Measurements from ENCODE around the gene NOMO2.
"Not testable (repeated sequence)": the region's sequence is repeated elsewhere in the genome, so short reads cannot be mapped to it uniquely, and the experiment has no call there.

NOMO2 gene

DNA sequence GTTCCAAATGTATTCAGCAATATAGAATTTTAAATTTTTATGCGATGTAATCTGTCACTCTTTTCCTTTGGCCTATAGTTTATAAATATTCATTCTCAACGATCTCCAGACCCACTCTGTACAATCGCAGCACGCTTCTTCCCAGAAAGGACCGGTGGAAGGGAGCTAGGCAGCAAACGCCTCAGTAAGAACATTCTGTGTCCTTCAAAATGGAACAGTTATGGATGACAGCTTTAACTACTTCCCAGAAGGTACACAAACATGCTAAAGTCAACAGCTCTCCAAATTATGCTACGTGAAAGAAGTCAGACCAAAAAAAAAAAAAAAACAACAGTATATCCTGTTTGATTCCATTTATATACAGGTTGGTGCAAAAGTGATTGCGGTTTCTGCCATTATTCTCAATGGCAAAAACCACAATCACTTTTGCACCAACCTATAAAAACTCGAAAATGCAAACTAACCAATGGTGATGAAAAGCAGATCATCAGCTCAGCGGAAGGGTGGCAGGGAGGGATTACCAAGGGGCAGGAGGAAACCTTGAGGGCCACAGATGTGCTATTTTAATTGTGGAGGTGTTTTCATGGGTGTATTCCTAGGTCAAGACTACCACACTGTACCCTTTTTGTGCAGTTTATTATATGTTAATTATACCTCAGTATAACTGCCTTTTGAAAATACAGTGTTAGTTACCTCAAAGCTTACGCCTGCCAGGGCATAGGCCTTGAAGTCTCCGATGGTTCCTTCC lies 43.2 kb downstream of the NOMO2 start:
- DNase-seq, result not testable (repeated sequence)

DNA sequence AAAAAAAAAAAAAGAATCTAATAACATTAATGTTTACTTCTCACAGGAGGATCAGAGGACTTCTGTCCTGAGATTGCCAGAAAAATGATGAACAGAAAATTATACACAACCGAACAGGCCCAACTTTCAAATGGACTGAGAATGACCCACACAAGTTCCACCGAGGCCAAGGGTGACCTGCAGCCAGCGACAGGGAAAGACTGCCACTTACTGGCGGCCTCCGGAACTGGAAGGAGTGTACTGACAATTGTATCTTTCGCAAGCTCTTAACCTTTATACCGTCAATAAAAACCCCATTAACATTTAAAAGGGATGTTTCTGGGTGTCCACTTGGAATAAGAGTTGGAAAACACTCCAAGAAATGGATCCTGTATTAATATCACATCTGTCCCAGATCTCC lies 63.5 kb downstream of the NOMO2 start:
- not testable (repeated sequence) for DNase-seq

DNA sequence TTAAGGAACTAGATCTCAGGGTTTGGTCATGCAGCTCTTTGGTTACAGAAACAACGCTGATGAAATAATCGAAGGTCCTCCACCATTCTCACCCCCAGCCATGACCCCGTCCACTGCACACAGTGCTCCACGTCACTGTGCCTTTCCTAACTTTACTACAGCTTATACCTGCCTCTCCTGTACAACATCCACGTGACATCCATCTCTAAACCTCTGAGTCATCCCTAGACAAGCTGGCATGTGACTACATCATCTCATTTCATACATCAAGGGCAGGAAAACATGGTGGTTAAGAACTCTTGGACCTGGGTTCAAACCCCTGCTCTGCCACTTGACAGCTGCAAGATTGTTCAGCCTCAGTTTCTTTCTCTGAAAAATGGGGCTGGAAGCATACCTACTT lies 64.9 kb downstream of the NOMO2 start:
- DNase-seq, result not testable (repeated sequence)

DNA sequence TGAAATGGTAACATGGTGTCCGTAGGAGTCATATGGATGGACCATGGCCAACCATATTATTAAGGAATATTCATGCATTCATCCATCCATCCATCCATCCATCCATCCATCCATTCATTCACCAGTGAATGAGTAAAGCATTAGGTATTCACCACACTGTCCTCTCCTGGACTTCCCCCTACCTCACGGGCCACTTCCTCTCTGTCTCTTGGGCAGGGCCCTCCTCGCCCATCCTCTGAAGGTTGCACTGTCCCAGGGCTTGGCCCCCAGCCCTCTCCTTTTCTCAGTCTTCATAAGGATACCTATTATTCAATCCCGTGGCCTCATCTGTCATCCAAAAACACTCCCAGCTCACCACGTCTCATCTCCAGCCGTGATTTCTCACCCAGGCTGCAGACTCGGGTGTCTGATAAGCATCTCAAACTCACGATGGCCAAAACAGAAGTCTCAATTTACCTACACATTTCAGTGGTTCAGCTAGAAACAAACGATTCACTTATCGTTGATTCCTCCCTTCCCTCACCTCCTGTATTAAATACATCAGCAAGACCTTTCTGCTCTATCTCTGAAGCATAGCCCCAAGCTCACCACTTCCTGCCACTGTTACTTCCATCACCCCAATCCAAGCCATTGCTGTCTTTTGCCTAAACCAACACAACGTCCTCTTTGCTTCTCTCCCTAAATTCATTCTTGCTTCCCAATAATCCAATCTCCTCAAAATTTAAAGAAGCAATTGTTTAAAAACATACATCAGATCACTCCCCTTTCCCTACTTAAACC lies 69.6 kb downstream of the NOMO2 start:
- DNase-seq, result not testable (repeated sequence)

DNA sequence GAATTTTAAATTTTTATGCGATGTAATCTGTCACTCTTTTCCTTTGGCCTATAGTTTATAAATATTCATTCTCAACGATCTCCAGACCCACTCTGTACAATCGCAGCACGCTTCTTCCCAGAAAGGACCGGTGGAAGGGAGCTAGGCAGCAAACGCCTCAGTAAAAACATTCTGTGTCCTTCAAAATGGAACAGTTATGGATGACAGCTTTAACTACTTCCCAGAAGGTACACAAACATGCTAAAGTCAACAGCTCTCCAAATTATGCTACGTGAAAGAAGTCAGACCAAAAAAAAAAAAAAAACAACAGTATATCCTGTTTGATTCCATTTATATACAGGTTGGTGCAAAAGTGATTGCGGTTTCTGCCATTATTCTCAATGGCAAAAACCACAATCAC lies 125.9 kb downstream of the NOMO2 start:
- not testable (repeated sequence) for DNase-seq

DNA sequence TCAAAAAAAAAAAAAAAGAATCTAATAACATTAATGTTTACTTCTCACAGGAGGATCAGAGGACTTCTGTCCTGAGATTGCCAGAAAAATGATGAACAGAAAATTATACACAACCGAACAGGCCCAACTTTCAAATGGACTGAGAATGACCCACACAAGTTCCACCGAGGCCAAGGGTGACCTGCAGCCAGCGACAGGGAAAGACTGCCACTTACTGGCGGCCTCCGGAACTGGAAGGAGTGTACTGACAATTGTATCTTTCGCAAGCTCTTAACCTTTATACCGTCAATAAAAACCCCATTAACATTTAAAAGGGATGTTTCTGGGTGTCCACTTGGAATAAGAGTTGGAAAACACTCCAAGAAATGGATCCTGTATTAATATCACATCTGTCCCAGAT lies 146.1 kb downstream of the NOMO2 start:
- DNase-seq, result not testable (repeated sequence)

DNA sequence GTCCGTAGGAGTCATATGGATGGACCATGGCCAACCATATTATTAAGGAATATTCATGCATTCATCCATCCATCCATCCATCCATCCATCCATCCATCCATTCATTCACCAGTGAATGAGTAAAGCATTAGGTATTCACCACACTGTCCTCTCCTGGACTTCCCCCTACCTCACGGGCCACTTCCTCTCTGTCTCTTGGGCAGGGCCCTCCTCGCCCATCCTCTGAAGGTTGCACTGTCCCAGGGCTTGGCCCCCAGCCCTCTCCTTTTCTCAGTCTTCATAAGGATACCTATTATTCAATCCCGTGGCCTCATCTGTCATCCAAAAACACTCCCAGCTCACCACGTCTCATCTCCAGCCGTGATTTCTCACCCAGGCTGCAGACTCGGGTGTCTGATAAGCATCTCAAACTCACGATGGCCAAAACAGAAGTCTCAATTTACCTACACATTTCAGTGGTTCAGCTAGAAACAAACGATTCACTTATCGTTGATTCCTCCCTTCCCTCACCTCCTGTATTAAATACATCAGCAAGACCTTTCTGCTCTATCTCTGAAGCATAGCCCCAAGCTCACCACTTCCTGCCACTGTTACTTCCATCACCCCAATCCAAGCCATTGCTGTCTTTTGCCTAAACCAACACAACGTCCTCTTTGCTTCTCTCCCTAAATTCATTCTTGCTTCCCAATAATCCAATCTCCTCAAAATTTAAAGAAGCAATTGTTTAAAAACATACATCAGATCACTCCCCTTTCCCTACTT lies 152.2 kb downstream of the NOMO2 start:
- DNase-seq, result not testable (repeated sequence)

DNA sequence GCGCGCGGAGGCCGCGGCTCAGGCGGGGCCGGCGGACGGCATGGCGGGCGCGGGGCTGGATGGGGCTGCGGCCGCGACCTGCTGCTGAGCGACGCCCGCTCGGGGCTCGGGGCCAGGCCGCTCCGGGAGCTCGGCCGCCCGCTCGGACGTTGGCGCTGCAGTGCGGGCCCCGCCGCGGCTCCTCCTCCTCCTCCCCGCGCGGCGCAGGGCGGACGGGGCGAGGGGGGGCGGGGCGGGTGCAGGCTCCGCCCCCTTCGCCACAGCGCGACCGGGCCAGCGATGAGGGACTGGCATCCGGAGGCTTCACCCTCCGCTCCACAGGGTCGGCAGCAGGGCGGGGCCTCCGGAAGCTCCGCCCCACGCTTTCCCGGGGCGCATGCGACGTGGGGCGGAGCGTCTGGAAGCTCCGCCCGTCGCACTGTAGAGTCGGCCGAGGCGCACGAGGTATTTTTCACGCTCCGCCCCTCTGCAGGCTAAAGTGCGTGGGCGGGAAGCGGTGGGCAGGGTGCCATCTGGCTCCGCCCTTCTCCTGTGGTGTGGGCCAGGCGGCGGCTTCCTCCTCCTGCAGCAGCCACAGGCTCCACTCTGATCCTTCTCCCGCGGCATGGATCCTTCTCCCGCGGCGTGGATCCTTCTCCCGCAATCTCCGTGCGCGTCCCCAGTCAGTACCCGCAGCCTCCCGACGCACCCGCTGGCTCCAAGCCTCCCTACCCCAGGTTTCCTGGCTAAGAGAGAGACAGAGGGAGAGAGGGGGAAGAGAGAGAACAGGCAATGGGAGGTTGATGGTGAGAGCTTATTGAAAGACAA lies 159.8 kb downstream of the NOMO2 start:
- not testable (repeated sequence) for DNase-seq

DNA sequence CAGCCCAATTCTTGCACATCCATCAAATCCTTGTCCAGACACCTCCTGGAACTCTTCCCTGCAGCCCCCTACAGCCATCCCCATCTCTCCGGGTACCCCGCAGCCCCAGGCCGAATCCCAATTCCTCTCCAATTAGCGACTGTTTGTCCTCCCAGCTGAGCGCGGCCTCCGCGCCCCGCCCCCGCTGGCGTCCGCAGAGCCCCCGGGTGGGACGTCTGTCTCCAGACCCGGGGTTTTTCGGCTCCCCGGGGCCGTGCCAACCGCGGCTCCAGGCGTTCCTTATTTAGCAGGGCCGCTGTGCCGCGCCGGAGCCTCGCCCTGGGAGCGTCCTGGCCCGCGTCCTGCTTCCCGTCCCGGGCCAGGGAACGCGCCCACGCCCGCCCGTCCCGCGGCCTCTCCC lies 160.7 kb downstream of the NOMO2 start:
- DNase-seq, result not testable (repeated sequence)

DNA sequence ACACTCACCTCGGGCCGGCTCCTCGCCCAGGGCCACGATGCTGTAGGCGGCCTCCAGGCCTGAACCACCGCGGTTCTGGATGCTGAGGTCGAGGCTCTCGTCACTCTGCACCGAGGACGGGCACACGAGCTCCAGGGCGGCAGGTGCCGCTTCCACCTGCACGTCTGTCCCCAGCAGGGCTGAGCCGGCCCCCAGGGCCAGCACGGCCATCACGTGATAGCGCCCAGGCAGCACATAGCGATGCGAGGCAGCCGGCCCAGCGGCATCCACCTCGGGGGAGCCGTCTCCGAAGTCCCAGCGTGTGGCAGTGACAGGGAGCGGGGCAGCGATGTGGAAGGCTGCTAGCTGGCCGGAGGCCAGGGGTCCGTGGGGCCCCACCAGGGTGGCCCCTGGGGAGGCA lies 167.5 kb downstream of the NOMO2 start:
- DNase-seq, result not testable (repeated sequence)

DNA sequence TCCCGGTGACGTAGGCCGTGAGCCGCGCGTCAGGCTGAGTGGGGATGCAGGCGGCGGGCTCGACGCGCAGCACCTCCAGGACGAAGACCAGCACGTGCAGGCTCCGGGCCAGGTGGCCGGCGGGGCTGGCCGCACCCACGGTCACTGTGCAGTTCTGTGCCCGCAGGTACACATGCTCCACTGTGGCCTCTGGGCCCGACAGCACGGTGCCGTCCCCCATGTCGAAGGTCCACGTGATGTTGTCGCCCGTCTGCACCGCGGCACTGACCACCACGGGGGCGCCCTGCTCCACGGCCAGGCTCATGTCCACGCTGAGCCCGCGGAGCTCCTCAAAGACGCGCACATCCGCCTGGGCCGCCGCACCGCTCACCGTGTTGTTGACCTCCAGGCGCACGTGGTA lies 174.1 kb downstream of the NOMO2 start:
- DNase-seq, result not testable (repeated sequence)

DNA sequence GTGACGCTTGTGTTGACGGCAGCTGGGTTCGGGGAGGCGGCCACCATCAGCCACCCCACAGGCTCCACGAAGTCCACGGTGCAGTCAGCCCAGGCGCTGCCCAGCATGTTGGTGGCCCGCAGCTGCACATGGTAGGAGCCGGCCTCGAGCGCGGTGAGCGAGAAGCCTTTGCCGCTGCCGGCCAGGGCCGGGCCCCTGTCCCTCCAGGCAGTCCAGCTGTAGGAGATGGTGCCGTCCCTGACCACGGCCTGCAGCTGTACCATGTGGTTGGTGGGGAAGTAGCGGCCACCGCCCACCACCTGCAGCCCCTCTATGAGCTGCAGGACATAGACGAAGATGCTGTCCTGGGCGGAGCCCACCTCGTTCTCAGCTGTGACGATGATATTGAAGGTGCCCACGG lies 175.4 kb downstream of the NOMO2 start:
- DNase-seq, result not testable (repeated sequence)

DNA sequence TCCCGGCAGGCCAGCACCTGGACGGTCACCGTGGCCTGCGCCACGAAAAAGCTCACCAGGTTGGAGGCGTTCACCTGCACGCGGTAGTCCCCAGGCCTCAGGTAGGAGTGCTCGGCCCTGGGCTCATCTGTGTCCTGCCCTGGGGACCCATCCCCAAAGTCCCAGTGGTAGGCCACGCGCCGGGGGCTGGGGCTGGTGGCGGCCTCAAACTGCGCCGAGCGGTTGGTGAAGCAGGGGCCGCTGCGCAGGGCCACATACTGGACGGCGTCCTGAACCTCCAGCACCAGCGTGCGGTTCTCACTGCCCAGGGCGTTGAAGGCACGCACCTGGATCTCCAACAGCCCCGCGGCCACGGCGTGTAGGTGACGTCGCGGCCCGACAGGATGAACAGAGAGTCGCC lies 176.6 kb downstream of the NOMO2 start:
- DNase-seq, result not testable (repeated sequence)

DNA sequence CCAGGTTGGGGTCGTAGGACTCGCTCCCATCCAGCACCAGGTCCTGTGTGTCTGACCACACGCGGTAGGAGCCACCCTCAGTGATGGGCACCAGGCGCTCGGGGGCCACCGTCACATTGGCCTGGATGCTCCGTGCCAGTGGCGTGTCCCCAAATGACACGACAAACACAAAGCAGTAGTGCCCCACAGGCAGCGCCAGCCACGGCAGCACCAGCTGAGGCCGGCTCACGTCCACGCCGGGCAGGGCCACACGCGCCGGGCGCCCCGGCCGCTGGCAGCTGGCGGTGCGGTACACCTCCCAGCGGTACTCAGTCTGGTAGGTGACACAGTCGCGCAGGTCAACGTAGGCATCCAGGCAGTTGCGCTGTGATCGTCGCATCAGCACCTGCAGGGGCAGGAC lies 177.0 kb downstream of the NOMO2 start:
- DNase-seq, result not testable (repeated sequence)

DNA sequence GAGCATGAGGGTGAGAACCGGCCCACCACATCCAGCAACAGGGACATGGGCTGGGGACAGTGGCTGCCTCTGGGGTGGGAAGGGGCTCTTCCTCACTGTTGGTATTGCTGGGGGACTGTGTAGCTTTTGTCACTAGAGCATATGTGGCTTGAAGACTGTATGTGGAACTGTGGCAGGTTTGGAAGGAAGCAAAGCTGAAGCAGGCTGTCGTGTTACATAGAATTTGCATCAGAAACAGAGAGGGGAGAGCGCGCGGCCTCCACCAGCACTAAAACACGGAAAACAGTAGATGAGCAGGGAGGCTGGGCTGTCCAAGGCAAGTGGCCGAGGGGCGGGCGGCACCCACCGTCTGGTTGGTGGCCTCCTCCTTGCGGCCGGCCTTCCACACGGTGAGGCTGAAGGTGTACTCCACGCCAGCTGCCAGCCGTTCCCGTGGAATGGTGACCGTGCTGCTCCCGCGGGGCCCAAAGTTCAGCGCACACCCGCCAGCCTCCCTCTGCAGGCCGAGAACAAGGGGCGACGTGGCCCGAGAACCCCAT lies 177.7 kb downstream of the NOMO2 start:
- not testable (repeated sequence) for DNase-seq

DNA sequence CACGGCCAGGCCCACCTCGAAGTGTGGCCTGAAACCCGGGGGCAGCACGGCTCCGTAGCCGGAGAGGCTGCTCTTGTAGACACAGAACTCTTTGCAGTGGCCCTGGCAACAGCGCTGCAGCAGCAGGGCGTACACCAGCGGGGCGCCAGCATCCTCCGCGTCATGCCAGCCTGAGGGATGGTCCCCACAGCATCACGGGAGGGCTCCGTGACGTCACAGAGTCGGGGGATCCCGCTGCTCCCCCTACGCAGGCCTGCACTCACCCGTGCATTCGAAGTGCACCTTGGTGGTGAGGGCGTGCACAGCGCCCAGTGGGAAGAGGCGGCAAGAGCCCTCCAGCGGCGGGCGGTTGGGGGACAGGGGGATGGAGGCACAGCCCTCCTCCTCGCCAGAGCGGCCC lies 179.2 kb downstream of the NOMO2 start:
- not testable (repeated sequence) for DNase-seq
